SU-DHL-6 (cell line): Measurements from ENCODE around the gene IRF8.

ENCODE experiments used
- EZH2phosphoT487 ChIP-seq: fragments of 200-600 bp; sonication (generic), shearing (Covaris generic); conservative IDR thresholded peaks from 2 replicates; pipeline ENCODE4 v1.6.1; 2018; ENCODE audit warnings: mild to moderate bottlenecking, antibody characterized with exemption, low read length, moderate library complexity, mixed read lengths
- TF ChIP-seq, protein P1 (sequence below): fragments of 200-600 bp; sonication (generic); IDR thresholded peaks from one replicate; pipeline ENCODE4 v1.5.1; 2017; ENCODE audit warnings: antibody characterized with exemption, mild to moderate bottlenecking, low read length, moderate library complexity; ENCODE audit not compliant: insufficient read depth, poor library complexity, severe bottlenecking

DNA sequence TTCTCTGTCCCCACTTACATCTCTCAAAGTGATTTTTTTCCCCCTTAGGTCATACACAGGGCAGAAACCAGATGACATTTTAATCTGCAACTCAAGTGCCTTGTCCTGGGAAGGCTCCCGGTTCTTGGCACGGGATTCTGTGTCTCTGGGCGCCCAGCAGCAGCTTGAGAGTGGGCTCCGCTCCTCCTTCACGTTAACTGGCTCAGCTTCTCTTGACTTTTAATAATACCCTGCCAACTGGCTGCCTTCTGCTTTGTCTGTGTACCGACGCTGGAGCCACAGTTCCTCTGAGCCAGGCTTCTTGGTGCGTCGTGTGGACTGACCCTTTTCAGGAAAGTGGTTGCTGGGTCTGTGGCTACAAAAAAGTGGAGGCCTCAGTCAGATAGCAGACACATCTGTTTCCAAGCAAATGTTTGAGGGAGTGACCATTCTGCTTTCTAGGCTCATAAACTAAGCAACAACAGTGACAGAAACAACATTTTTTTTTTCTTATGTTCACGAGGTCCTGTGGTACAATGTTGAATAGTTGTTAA, 64.9 kb downstream of the IRF8 start:
- TF ChIP-seq, protein P1, sequence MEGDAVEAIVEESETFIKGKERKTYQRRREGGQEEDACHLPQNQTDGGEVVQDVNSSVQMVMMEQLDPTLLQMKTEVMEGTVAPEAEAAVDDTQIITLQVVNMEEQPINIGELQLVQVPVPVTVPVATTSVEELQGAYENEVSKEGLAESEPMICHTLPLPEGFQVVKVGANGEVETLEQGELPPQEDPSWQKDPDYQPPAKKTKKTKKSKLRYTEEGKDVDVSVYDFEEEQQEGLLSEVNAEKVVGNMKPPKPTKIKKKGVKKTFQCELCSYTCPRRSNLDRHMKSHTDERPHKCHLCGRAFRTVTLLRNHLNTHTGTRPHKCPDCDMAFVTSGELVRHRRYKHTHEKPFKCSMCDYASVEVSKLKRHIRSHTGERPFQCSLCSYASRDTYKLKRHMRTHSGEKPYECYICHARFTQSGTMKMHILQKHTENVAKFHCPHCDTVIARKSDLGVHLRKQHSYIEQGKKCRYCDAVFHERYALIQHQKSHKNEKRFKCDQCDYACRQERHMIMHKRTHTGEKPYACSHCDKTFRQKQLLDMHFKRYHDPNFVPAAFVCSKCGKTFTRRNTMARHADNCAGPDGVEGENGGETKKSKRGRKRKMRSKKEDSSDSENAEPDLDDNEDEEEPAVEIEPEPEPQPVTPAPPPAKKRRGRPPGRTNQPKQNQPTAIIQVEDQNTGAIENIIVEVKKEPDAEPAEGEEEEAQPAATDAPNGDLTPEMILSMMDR: no peak
- no peak for TF ChIP-seq EZH2phosphoT487
